KOPT-K1 (cell line): ENCODE measurements around the gene APOD.
"Not testable (repeated sequence)": the region's sequence is repeated elsewhere in the genome, so short reads cannot be mapped to it uniquely, and the experiment has no call there.

Experiments
- H3K27ac ChIP-seq: fragments of 200-600 bp; sonication (generic); 2 replicates; pipeline ENCODE4 v1.5.1; 2016; ENCODE audit warnings: antibody characterized with exemption, mild to moderate bottlenecking, low read depth, low read length; ENCODE audit not compliant: poor library complexity, severe bottlenecking
- H3K36me3 ChIP-seq: fragments of 200-600 bp; sonication (generic); 2 replicates; pipeline ENCODE4 v1.5.1; 2017; ENCODE audit warnings: antibody characterized with exemption, mild to moderate bottlenecking, low read length, moderate library complexity; ENCODE audit not compliant: insufficient read depth
- H3K9me3 ChIP-seq: fragments of 200-600 bp; sonication (generic); 2 replicates; pipeline ENCODE4 v1.5.1; 2017; ENCODE audit warnings: antibody characterized with exemption, low read length, mild to moderate bottlenecking; ENCODE audit not compliant: insufficient read depth, poor library complexity, severe bottlenecking

Gene APOD

DNA sequence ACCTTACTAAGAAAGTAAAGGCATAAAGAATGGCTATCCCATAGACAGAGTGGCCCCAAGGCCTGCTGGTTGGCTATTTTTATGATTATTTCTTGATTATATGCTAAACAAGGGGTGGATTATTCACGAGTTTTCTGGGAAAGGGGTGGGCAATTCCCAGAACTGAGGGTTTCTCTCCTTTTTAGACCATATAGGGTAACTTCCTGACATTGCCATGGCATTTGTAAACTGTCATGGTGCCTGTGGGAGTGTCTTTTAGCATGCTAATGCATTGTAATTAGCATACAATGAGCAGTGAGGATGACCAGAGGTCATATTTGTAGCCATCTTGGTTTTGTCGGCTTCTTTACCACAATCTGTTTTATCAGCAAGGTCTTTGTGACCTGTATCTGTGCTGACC is 18.0 kb upstream of the APOD start:
- H3K27ac ChIP-seq, H3K36me3 ChIP-seq: not testable (repeated sequence)
- peaks cover 20% of the 10 kb centered on the region for H3K9me3 ChIP-seq

DNA sequence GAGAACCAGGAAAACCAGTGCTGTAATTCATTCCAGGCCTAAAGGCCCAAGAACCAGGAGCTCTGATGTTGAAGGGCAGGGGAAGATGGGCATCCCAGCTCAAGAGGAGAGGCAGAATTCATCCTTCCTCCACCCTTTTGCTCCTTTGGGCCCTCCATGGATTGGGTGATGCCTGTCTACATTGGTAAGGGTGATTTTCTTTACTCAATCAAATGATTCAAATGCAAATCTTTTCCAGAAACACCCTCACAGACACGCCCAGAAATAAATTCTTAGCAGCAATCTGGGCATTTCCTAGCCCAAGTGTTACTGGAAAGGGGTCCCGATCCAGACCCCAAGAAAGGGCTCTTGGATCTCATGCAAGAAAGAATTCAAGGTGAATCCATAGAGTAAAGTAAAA is 17.6 kb upstream of the APOD start:
- Histone ChIP-seq H3K36me3 (no peaks in the 10 kb centered on the region), H3K9me3 (peaks cover 16% of the 10 kb centered on the region), H3K27ac (no peak overlapping the region)

DNA sequence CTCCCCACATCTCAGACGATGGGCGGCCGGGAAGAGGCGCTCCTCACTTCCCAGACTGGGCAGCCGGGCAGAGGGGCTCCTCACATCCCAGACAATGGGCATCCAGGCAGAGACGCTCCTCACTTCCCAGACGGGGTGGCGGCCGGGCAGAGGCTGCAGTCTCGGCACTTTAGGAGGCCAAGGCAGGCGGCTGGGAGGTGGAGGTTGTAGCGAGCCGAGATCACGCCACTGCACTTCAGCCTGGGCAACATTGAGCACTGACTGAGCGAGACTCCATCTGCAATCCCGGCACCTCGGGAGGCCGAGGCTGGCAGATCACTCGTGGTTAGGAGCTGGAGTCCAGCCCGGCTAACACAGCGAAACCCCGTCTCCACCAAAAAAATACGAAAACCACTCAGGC is 16.2 kb upstream of the APOD start:
- H3K9me3 ChIP-seq, H3K27ac ChIP-seq, H3K36me3 ChIP-seq: not testable (repeated sequence)

DNA sequence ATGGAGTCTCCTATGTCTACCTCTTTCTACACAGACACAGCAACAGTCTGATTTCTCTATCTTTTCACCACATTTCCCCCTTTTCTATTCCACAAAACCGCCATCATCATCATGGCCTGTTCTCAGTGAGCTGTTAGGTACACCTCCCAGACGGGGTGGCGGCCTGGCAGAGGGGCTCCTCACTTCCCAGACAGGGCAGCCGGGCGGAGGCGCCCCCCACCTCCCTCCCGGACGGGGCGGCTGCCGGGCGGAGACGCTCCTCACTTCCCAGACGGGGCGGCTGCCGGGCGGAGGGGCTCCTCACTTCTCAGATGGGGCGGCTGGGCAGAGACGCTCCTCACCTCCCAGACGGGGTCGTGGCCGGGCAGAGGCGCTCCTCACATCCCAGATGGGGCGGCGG is 15.8 kb upstream of the APOD start:
- H3K36me3 ChIP-seq, H3K27ac ChIP-seq, H3K9me3 ChIP-seq: not testable (repeated sequence)

DNA sequence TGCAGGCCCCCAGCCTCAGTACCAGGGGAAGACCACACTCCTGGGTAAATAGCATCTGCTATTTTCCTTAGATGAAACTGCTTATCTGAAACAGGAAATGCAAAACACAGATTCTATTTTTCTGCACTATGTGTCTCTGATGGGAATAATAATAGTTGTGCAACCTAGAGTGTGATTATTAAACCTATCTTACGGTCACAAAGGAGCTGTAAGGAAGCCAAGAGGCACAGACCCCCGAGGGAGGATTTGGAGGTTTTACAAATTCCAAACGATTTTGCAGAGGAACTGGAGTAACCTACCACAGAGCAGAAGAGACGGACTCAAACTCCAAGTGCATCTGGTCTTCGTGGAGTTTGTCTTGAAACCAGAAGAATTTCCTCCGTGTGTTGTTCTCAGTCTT is 14.1 kb upstream of the APOD start:
- no peaks in the 10 kb centered on the region for H3K36me3 ChIP-seq
- H3K9me3 ChIP-seq, result no peaks in the 10 kb centered on the region
- no peak overlapping the region for H3K27ac ChIP-seq

DNA sequence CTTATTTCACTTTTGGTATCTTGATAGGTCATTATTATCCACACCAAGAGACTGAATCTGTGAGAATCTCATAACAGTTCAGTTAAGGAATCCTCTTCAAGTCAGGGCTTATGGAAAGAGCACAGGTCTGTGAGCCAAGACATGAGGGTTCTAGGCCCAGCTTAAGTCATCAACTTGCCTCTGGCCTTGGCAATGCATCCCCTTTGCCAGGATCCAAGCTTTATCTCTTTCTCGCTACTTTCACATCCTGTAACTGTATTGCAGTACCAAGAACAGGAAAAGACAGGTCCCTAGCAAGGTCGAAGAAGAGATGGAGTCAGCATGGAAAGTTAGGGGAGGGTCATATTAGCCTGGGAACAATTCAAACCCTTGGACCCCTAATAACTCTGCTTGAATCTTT is 13.5 kb upstream of the APOD start:
- no peaks in the 10 kb centered on the region for H3K36me3 ChIP-seq
- H3K27ac ChIP-seq, result no peak overlapping the region
- H3K9me3 ChIP-seq, result no peaks in the 10 kb centered on the region

DNA sequence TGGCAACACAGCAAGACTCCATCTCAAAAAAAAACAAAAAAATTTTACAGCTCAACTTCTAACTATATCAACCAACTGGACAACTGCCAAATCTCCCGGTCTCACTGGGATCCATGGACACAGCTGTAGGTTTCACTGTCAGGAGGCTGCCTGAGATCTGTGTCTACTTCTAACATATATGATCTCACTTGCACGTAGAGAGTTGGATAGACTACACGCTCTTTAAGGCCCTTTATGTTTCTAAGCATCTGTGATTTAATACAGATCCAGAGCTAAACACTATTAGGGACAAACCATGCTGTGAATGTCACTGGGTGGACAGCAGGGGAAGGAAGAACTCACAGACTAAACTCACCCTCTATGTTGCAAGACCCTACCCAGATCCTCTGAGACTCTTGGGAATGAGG is 13.0 kb upstream of the APOD start:
- H3K27ac ChIP-seq, result no peak overlapping the region

DNA sequence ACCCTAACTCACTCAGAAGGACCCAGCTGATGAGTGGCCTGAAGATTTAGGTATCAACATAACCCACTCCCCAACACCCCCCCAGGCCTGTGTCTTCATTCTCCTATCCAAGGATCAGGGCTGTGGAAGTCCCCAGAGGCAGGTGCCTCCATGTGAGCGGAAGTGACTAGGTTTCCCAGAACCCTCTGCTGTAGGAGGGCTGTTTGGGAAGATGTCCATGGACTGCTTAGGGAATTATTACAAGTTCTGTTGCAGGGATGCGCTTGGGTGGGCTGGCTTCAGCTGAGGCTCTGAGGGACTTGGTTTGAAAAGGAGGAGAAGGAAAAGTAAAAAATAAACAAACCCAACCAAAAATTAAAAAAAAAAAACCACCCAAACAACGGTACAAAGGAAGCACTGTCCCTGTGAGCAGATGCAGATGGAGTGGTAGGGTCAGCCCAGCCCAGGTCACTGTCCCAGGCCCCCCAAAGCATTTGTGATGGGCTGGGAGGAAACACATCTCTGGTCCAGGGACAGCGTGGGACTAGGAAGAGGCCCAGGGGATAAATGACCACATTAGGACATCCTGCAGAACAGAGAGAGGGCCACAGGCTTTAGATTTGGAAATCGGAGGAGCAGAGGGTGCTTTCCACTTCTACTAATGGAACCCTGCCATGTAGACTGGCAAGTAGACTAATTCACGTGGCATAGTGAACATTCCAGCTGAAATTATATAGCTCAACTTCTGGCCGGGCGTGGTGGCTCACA is 12.2 kb upstream of the APOD start:
- H3K36me3 ChIP-seq, result no peaks in the 10 kb centered on the region
- no peaks in the 10 kb centered on the region for H3K9me3 ChIP-seq
- no peak overlapping the region for H3K27ac ChIP-seq

More for the DNA sequence above, 13.0 kb upstream of the APOD start:
- H3K36me3 ChIP-seq, result no peaks in the 10 kb centered on the region
- no peaks in the 10 kb centered on the region for H3K9me3 ChIP-seq

DNA sequence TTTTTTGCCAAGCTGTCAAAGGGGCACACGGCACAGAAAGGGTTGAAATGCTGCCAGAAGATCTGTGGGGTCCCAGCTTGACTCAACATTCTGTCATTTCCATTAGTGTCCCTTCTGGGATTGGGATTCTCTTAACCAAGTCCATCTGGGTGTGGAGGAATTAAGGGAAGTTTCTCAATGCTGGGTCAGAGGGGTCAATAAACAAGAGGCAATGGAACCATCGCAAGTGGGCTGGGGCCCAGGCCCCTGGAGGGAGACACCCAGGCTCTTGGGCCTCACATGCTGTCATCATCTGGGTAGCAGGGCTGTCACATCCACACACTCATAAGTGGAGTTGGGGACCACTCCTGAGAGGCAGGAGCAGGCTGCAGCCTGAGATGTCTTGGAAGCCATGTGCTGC is 8.1 kb upstream of the APOD start:
- H3K36me3 ChIP-seq, result no peaks in the 10 kb centered on the region
- H3K27ac ChIP-seq, result no peak overlapping the region
- H3K9me3 ChIP-seq, result no peaks in the 10 kb centered on the region

DNA sequence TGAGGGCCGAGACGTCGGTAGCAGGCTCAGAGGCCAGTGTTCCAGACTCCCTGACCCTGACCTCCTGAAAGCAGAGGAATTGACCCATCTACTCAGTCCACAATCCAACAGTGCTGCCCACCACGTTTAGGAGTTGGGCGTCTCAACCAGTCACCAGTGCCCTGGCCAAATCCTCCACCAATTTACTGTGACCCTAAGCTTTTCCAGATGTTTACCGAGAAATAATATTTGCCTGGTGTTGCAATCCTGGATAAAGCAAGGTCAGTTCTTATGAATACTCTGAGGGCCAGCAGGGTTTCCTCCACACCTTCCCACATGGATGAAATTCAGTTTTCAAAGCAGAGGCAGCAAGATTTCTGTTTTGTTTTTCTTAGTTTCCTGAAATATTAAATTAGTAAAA is 7.5 kb upstream of the APOD start:
- Histone ChIP-seq H3K9me3 (no peaks in the 10 kb centered on the region), H3K36me3 (no peaks in the 10 kb centered on the region), H3K27ac (no peak overlapping the region)

DNA sequence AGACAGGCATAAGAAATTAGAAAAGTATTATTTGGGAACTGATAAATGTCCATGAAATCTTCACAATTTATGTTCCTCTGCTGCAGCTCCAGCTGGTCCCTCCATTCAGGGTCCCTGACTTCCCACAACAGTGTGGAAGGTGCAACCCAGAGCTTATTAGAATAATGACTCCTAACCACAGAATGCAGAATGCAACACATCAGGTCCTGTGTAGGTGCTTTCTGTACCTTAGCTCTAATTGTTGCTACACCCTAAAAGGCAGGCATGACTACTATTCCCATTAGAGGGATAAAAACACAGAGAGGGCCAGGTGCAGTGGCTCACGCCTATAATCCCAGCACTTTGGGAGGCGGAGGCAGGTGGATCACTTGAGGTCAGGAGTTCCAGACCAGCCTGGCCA is 6.6 kb upstream of the APOD start:
- H3K27ac ChIP-seq, H3K9me3 ChIP-seq, H3K36me3 ChIP-seq: not testable (repeated sequence)

DNA sequence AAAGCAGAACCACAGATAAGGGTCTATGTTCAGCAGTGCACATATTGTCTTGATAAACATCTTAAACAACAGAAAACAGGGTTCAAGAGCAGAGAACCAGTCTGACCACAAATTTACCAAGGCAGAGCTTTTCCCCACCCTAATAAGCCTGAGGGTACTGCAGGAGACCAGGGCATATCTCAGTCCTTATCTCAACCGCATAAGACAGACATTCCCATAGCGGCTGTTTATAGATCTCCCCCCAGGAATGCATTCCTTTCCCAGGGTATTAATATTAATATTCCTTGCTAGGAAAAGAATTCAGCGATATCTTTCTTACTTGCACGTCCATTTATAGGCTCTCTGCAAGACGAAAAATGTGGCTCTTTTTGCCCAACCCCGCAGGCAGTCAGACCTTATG is 6.1 kb upstream of the APOD start:
- not testable (repeated sequence) for H3K36me3 ChIP-seq, H3K27ac ChIP-seq, H3K9me3 ChIP-seq

DNA sequence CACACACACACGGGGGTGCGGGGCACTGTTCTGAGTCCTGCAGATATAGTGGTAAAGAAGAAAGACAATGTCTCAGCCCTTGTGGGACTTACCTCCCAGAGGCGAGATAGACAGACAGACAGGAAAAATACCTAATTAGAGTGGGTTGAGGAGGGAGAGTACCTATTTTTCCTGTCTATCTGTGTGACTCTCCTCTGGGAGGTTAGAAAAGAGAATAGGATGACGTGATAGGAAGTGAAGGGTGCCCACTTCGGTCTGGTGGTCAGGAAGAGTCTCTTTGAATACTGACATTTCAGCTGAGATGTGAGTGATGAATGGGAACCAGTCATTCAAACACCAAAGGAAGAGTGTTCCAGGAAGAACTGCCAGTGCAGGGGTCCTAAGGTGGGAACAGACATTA is 4.1 kb upstream of the APOD start:
- Histone ChIP-seq H3K27ac (no peak overlapping the region), H3K36me3 (no peaks in the 10 kb centered on the region), H3K9me3 (no peaks in the 10 kb centered on the region)

DNA sequence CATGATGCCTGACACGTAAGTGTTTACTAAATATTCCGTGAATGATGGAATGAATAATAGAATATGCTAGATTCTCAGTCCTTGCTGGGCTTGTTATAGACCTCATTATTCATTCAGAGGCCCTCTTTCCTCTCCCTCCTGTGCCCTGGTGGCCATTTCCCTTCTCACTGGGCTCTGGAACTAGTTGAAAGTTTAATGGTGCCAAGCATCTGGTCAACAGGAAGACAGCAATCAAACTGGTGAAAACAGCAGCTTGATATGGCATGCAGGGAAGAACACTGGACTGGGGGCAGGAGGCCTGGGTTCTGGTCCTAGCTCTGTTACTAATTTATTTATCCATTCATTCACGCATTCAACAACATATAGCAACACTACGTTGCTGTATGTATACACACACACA is 3.7 kb upstream of the APOD start:
- H3K27ac ChIP-seq, result no peak overlapping the region
- H3K36me3 ChIP-seq, result no peaks in the 10 kb centered on the region
- no peaks in the 10 kb centered on the region for H3K9me3 ChIP-seq

DNA sequence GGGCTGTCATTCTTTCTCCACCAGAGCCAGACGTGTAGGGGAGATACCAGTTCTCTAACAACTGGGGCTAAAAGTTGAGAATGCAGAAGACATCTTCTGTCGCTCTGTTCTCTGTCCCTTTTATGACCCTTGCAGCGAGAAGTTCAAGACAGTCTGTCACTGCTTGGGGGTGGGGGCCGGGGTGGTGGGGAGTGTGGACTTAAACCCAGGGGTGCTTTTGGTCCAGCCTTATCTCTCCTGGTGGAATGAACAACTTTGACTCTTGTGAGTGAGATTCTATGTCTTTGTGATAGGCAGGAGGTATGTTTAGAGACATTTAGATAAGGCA is 767 bp upstream of the APOD start:
- H3K27ac ChIP-seq, result no peak overlapping the region
- no peaks in the 10 kb centered on the region for H3K9me3 ChIP-seq

DNA sequence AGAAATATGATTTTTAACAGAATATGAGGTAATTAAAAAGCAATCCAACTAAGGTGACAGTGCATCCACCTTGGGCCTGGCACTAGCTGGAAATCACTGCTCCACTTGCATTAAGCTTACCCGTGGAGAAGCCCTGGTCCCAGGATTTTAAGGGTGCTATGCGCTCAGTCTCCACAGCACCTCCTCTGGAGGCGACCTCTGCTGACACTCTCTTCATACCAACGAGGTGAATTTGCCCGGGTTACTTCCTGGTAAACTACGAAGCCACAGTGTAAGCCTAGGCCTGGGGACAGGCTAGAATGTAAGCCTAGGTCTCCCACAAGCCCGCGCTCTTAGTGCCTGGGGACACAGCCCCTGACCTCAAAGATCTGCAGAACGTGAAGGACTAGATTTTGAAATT is 793 bp downstream of the APOD start:
- Histone ChIP-seq H3K27ac (no peak overlapping the region), H3K9me3 (no peaks in the 10 kb centered on the region), H3K36me3 (no peaks in the 10 kb centered on the region)

More for the DNA sequence above, 767 bp upstream of the APOD start:
- no peaks in the 10 kb centered on the region for H3K36me3 ChIP-seq
